Astrocyte of the cerebellum (primary cell): ENCODE results near the gene TSFM.

Source experiments
- DNase-seq: peaks from one replicate; pipeline ENCODE4 v3.0.0-alpha.2; 2011; ENCODE audit warnings: low read depth
- H3K4me3 ChIP-seq: 2 replicates; pipeline ENCODE4 v1.5.1; 2011; ENCODE audit warnings: mild to moderate bottlenecking, low read depth, low read length, moderate library complexity
- CTCF ChIP-seq: IDR thresholded peaks from 2 replicates; pipeline ENCODE4 v1.5.1; 2012; ENCODE audit warnings: low read length, low read depth, moderate library complexity, mild to moderate bottlenecking; ENCODE audit errors: missing control alignments
- in situ Hi-C: cut with HindIII; loops from 2 replicates; pipeline ENCODE4 v1.10.0; 2017; ENCODE audit warnings: low sequenced_read_pairs

TSFM gene

GRCh38 chr12:57844709-57845477 is 62.3 kb downstream of the TSFM start:
- no peak for TF ChIP-seq CTCF
- H3K4me3 ChIP-seq, result peak overlapping the region; percentile 100
- DNase-seq, result no peak
- in situ Hi-C loops, result no loop called here

GRCh38 chr12:57845478-57846284 is 63.1 kb downstream of the TSFM start:
- DNase-seq, result no peak
- H3K4me3 ChIP-seq, result peak overlapping the region; percentile 100
- no peak for TF ChIP-seq CTCF
- in situ Hi-C loops, result no loop called here

GRCh38 chr12:57846285-57846576 is 63.6 kb downstream of the TSFM start:
- no peak for TF ChIP-seq CTCF
- peak overlapping the region; percentile 100 for H3K4me3 ChIP-seq
- no peak for DNase-seq
- in situ Hi-C loops, result no loop called here

GRCh38 chr12:57846577-57847319 is 64.2 kb downstream of the TSFM start, which contains the start of gene CTDSP2:
TSS of gene CTDSP2 (minus strand) at chr12:57846729. CDS start at chr12:57846435, 294 bp downstream.
- H3K4me3 ChIP-seq, result peak within 1 kb of the TSS; percentile 100
- DNase-seq, result peak; percentile 97
- in situ Hi-C loops, result no loop called here
- TF ChIP-seq CTCF, result no peak
